HEK293T (cell line): ENCODE measurements around the gene EIF2S3.

Experiments used
- BHLHE40 ChIP-seq: fragments of 450-650 bp; IDR thresholded peaks from 2 replicates; pipeline ENCODE4 v1.6.1; 2016; ENCODE audit warnings: mild to moderate bottlenecking, moderate library complexity, borderline replicate concordance
- ELF4 ChIP-seq: fragments of 450-650 bp; IDR thresholded peaks from 2 replicates; pipeline ENCODE4 v1.6.1; 2017; ENCODE audit warnings: antibody characterized with exemption
- FOXM1 ChIP-seq: fragments of 450-650 bp; IDR thresholded peaks from 2 replicates; pipeline ENCODE4 v1.6.1; 2017; ENCODE audit warnings: mild to moderate bottlenecking, borderline replicate concordance
- LEF1 ChIP-seq: fragments of 450-650 bp; IDR thresholded peaks from 2 replicates; pipeline ENCODE4 v1.6.1; 2017; ENCODE audit warnings: mild to moderate bottlenecking, borderline replicate concordance
- NFRKB ChIP-seq: fragments of 450-650 bp; IDR thresholded peaks from 2 replicates; pipeline ENCODE4 v1.6.1; 2016; ENCODE audit warnings: mild to moderate bottlenecking, moderate library complexity
- SP1 ChIP-seq: fragments of 450-650 bp; IDR thresholded peaks from 2 replicates; pipeline ENCODE4 v1.6.1; 2017
- TF ChIP-seq, protein P1 (sequence below): fragments of 450-650 bp; IDR thresholded peaks from 2 replicates; pipeline ENCODE4 v1.6.1; 2016

DNA sequence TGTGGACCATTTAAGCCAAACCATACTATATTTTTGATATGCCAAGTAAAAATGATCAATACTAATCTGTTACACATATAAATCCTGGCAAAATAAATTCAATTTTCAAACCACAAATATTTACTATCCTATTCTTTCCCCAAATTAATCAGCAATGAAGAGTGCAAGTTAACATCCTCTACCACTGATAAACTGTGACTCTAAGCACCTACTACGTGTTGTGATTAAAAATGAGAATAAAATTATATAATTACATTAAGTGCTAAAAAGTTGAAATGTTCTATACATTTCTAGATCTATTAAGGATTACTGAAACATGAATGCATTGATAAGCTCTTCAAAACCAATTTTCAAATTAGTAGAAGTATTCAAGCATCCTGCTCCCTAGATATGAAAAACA is 31.2 kb upstream of the EIF2S3 start:
- TF ChIP-seq NFRKB = no peak
- TF ChIP-seq ELF4 = no peak
- TF ChIP-seq, protein P1, sequence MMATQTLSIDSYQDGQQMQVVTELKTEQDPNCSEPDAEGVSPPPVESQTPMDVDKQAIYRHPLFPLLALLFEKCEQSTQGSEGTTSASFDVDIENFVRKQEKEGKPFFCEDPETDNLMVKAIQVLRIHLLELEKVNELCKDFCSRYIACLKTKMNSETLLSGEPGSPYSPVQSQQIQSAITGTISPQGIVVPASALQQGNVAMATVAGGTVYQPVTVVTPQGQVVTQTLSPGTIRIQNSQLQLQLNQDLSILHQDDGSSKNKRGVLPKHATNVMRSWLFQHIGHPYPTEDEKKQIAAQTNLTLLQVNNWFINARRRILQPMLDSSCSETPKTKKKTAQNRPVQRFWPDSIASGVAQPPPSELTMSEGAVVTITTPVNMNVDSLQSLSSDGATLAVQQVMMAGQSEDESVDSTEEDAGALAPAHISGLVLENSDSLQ = no peak
- no peak for TF ChIP-seq SP1
- TF ChIP-seq LEF1 = no peak
- TF ChIP-seq FOXM1 = no peak
- no peak for TF ChIP-seq BHLHE40
